Esophagus squamous epithelium (tissue), 4 donors: ENCODE results near the gene PLCE1.

Experiments
- POLR2A ChIP-seq, 4 donors: fragments of 450-650 bp; IDR thresholded peaks; one replicate each; pipeline ENCODE4 v1.6.1; 2017; ENCODE audit warnings: antibody characterized with exemption in 4 of 4, mild to moderate bottlenecking in 4 of 4, moderate library complexity in 3 of 4
- TF ChIP-seq, protein P1 (sequence below), 6 experiments: fragments of 450-650 bp in 4 of 6; fragments of 200-600 bp in 2 of 6; sonication (generic) in 2 of 6; IDR thresholded peaks; one replicate each; pipeline ENCODE4 v1.5.1; 2016 to 2019; ENCODE audit warnings: antibody characterized with exemption in 6 of 6, mild to moderate bottlenecking in 4 of 6, moderate library complexity in 4 of 6

DNA sequence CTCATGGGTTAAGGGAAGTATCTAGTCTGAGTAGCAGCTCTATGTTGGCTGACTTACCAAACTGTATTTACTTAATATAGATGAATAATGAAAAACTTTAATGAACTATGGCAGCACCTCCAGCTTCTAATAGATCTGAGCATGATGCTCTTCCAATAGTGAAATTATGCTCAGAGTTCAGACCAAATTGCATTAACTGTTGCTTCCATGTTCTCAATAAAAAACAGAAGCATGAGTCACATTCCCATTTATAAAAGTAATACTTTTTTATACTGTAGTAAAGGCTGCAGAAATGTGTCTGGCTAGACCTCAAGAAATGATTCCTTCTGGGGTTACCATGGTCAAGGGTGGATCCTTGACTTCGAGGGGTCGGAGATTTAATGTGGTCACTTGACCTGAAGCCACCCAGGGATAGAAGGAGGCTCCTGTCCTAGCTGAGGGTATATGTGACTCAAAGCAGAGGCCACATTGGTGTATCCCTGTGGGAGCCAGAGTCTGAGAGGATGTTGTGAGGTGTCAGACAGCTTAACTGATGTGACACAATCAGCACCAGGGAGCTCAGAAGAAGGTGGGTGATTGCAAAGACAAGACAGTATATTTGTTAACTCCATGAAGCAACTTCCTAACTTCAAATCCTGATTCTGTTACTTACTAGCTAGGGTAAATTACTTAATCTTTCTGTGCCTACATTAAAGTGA is 19.8 kb upstream of the PLCE1 start:
- TF ChIP-seq, protein P1, sequence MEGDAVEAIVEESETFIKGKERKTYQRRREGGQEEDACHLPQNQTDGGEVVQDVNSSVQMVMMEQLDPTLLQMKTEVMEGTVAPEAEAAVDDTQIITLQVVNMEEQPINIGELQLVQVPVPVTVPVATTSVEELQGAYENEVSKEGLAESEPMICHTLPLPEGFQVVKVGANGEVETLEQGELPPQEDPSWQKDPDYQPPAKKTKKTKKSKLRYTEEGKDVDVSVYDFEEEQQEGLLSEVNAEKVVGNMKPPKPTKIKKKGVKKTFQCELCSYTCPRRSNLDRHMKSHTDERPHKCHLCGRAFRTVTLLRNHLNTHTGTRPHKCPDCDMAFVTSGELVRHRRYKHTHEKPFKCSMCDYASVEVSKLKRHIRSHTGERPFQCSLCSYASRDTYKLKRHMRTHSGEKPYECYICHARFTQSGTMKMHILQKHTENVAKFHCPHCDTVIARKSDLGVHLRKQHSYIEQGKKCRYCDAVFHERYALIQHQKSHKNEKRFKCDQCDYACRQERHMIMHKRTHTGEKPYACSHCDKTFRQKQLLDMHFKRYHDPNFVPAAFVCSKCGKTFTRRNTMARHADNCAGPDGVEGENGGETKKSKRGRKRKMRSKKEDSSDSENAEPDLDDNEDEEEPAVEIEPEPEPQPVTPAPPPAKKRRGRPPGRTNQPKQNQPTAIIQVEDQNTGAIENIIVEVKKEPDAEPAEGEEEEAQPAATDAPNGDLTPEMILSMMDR (IDR thresholded peaks at IDR 0.05), result no peak
- TF ChIP-seq POLR2A (IDR thresholded peaks at IDR 0.05), result no peak
